ENCODE data around the gene CACNA1A.
A peak's percentile ranks its signal among the peaks of the same experiment; 100 is the strongest.
"Not testable (repeated sequence)": the region's sequence is repeated elsewhere in the genome, so short reads cannot be mapped to it uniquely, and the experiment has no call there.

The CACNA1A gene

DNA sequence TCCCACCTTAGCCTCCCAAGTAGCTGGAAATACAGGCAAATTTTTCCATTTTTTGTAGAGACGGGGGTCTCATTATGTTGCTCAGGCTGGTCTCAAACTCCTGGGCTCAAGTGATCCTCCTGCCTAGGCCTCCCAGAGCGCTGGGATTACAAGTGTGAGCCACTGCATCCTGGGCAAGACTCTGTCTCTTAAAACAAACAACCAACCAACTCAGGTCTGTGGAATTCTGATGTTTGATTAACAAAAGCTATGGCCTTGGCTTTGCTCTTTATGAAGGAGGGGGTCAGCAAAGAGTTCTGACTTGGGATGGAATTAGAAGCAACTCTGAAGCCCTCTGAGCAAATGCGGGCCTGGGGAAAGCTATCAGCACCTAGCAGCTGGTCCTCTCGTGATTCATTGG, 238.4 kb downstream of the CACNA1A start:
- no peak for DNase-seq

DNA sequence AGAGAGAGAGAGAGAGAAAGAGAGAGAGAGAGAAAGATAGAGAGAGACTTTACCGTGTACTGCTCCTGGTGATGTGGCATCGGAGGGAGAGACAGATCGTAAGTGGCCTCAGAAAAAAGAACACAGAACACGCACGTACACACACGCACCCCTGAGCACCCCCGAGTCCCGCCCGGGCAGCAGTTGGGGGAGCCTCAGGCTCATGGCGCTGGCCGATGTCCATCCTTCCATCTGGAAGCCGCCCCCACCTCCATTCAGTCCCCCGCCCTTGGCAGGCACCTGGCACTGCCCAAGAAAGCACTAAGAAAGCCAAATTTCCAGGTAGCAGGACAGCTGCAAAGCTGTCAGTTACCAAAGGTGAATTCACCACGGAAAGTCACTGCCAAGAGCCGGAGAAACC, 239.1 kb downstream of the CACNA1A start:
- DNase-seq, result no peak

GRCh38 chr19:13262450-13262849, 243.8 kb downstream of the CACNA1A start:
- DNase-seq, result peak; percentile 74

- peak; percentile 58 for DNase-seq
These were observed 245.2 kb downstream of the CACNA1A start for GRCh38 chr19:13260883-13261653.

DNA sequence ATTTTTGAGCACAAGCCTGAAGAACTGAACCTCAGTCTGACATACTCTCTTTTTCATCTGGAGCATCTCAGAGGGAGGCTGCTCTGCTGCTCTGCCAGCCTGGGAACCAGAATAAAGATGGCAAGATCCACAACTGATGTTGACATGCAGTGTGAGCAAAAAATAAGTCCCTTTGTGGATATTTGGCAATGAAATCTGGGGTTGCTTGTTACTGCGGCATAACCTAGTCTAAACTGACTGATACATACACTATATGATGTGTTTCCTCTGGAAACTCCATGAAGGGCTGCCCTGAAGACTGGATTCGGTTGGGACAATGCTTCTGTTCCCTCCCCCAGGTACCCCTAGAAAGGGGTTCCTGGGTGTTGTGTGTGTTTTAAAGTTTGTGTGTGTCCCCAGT, 249.4 kb downstream of the CACNA1A start:
- no peak for DNase-seq

- DNase-seq, result not testable (repeated sequence)
These were observed 249.9 kb downstream of the CACNA1A start for GRCh38 chr19:13256398-13256797.

DNA sequence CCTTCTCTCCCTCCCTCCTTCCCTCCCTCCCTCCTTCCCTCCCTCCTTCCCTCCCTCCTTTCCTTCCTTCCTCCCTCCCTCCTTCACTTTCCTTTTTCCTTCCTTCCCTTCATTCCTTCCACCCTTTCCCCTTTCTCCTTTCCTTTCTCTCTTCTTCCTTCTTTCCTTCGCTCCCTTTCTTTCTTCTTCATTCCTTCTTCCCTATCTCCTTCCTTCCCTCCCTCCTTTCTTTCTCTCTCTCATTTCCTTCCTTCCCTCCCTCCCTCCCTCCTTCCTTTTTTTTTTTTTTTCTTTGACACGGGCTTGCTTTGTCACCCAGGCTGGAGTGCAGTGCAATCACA, 250.6 kb downstream of the CACNA1A start:
- no peak for DNase-seq

DNA sequence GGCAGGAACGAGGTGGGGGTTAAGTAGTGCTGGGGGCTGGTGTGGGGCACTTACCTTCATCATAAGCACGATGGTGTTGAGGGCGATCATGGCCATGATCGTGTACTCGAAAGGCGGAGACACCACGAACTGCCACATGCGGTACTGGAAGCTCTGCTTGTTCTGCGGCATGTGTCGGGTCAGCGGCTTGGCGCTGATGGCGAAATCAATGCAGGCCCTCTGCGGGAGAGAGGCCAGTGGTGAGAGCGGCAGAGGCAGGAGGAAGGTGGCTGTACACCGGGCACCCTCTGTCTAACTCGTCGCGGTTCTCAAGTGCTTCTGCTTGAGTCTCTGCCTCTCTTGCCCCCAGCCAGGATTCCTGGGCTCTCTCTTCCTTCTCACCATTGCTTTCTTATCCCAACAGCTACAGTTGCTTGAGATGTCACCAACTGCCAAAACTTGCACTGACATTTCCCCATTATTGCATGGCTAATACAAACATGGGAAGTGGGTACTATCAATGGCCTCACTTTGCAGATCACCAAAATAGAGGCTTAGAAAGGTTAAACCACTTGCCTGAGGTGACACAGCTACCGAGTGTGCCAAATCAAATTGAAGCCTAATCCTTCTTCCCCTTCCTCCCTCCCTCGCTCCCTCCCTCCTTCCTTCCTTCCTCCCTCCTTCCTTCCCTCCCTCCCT, 251.1 kb downstream of the CACNA1A start:
- no peak for DNase-seq

GRCh38 chr19:13252569-13253335, 253.5 kb downstream of the CACNA1A start:
- no peak for DNase-seq

GRCh38 chr19:13244920-13245319, 261.4 kb downstream of the CACNA1A start:
- no peak for DNase-seq

GRCh38 chr19:13241231-13242104, 264.8 kb downstream of the CACNA1A start:
- DNase-seq, result peak; percentile 6

DNA sequence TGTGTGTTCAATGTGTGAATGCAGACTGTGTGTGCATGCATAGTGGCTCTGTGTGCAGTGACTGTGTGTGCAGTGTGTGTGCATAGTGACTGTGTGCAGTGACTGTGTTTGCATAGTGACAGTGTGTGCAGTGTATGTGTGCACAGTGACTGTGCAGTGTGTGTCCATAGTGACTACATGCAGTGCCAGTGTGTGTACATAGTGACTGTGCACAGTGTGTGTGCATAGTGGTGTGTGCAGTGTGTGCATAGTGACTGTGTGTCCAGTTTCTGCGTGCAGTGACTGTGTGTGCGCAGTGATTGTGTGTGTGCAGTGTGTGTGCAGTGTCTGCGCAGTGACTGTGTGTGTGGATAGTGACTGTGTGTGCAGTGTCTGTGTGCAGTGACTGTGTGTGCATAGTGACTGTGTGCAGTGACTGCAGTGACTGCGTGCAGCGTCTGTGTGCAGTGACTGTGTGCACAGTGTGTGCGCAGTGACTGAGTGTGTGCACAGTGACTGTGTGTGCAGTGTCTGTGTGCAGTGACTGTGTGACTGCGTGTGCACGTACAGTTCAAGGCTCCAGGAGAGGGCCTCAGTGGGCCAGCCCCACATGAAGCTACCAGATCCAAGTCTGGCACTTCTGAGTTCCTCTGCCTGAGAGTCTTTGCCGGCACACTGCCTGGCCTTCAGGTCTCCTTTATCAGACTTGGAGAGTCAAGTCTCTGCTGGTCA, 265.8 kb downstream of the CACNA1A start:
- DNase-seq, result no peak

DNA sequence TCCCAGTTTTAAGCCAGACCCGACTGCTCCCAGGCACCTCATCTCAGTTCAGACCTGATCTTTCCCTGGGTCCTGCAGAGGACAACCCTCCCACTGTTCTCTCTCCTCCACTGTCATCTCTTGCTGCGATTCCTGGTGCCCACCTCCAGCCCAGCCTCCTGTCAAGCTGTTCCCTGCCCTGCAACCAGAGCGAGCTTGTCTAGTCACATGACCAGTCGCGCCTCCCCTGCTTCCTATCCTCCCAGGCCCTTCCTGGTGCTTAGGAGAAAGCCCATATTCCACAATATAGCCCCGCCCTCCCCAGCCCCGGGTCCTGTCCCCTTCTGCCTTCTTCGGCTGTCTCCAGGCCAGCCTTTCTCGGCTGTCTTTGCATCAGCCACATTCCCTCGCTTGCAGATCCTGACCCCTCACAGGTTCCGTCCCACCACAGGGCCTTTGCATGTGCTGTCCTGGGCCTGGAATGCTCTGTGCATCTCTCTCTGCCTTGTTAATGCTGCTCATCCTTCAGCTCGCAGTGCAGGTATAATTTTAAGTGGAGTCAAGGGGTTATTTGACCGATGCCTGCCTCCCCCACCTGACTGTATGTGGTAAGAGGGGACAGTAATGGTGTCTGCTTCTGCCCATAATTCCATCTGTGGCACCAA, 267.3 kb downstream of the CACNA1A start:
- DNase-seq, result no peak

DNA sequence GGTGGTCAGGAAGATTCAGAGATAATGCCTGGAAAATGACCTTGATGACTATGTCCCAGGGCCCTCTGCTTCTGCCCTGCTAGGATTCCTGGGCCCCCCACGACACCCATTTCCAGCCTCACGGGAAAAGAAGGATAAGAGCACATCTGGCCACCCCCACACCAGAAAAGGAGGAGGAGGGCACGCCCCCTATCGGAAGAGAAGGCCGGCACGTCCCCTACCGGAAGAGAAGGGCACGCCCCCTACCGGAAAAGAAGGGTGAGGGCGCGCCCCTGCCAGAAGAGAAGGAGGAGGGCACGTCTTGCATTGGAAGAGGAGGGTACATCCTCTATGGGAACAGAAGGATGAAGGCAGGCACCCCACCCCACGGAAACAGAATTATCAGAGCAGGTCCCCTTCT, 271.8 kb downstream of the CACNA1A start:
- peak; percentile 76 for DNase-seq

- DNase-seq, result no peak
These were observed 274.6 kb downstream of the CACNA1A start for GRCh38 chr19:13231663-13232062.

DNA sequence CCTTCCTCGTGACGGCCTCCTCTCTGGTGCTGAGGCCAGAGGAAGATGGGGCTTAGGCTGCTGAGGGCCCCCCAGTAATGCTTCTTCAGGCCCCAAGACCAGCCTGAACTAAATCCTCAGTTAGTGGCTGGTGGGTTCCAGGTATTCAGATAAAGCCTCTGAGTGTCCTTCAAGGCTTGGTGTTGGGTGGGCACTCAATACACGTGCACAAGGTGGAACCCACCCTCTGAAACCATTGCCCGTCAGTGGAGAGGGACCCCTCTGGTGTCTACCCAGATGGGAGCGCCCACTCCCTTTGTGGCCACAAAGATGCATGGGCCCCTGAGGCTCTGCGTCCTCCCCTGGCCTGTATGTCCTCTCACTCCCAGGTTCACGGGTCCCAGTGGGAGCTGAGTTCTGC, 277.0 kb downstream of the CACNA1A start:
- no peak for DNase-seq

- no peak for DNase-seq
These were observed 277.7 kb downstream of the CACNA1A start for GRCh38 chr19:13228561-13228960.

DNA sequence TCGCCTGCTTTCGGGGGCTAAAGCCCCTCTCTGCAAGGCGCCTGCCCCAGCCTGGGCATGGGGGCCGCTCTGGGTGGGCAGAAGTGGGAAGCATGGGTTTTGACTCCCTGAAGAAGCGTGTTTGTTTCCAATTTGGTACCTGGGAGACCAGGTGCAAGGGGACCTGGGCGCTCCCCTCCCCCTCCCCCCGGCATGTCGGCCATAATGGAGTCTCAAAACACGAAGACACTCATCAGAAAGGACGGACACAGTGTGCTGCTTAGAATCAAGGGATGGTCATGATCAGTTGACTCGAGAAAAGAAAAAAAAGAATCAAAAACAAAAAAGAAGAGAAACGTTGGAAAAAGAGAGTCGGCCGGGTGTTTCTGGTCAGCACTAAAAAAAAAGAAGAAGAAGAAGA, 279.3 kb downstream of the CACNA1A start:
- no peak for DNase-seq

DNA sequence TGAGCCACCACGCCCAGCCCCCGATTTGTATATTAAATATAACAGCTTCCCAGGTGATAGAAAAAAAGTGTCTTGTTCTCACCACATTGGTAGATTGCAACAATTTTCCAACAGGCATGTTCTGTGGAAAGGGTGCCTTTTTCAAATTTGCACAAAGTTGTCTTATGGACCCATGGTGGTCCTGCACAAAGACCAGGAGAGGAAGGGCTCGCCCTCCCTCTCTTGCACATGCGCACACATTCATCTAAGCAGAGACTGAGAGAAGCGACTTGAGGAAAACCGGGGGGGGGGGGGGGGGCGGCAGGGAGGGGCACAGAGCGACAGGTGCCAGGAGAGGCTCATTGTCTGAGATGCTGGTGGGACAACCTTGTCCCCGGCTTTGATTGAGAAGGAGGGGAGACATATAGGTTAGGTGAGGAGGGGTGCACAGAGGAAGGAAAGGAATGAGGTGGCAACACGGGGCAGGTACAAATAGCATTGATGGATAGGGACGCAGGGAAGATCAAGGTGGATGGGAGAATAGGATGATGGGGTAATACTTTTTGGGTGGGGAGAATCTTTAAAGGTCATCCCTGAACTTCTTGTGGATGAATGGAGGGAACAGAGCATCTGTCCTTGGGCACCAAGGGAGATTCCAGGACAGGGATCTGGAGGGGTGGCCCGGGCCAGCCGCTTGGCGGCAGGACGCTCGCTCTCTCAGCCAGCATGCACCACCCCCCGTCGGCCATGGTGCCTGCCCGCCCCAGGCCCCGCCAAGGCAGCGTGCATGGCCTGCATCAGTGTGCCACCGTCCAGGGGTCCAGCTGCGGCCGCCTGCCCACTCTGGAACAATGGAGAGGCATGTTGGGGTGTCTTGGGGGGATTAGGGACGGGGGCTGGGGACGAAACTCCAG, 280.1 kb downstream of the CACNA1A start:
- no peak for DNase-seq

DNA sequence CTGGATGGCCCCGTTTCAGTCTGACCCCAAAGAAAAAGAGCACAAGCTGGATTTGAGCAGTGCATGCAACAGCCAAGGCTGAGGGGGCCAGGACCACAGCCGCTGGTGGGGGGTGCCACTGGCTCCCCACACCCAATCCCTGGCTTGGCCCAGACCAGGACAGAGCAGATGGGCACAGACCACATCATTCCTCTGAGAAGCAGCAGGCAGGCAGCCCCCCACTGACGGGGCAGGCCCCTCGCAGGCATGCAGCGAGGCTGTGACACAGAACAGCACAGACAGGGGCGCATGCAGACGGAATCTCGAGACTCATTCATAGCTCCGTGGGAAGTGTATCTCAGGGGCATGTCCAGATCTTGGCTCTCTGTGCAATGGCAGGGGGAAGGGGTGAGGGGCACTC, 281.2 kb downstream of the CACNA1A start:
- DNase-seq, result no peak

GRCh38 chr19:13220847-13221246, 285.4 kb downstream of the CACNA1A start:
- DNase-seq, result no peak
